Psoas muscle (tissue), 8 donors: ENCODE measurements around the gene CDKN1A. TPM values are rescaled to one million over a fixed set of nuclear protein-coding genes. Genes with fewer than 3 reads are reported as not detected.

Experiments
- ATAC-seq, 4 donors: fragments of 200-7000 bp; cut with Tn5 transposase; one replicate each; pipeline ENCODE4 v1.9.1; 2020; ENCODE audit warnings: moderate library complexity in 3 of 4, mild to moderate bottlenecking in 2 of 4
- DNase-seq, 2 donors: peaks; one replicate each; pipeline ENCODE4 v3.0.0-alpha.2; 2020
- H3K27ac ChIP-seq: fragments of 200-600 bp; one replicate; pipeline ENCODE4 v1.8.0; 2022
- H3K27me3 ChIP-seq, 3 donors: fragments of 200-600 bp in 1 of 3; one replicate each; pipeline versions ENCODE4 v1.6.1 to v1.8.0; 2013 to 2022; ENCODE audit warnings: low read length in 2 of 3, mild to moderate bottlenecking in 2 of 3, moderate library complexity in 1 of 3; ENCODE audit not compliant: insufficient read depth in 3 of 3
- H3K36me3 ChIP-seq, 2 donors: fragments of 200-600 bp in 1 of 2; one replicate each; pipeline versions ENCODE4 v1.6.1 to v1.8.0; 2013 to 2022; ENCODE audit warnings: low read depth in 1 of 2, mild to moderate bottlenecking in 1 of 2, moderate library complexity in 1 of 2; ENCODE audit not compliant: insufficient read depth in 1 of 2
- H3K4me1 ChIP-seq: fragments of 200-600 bp; one replicate; pipeline ENCODE4 v1.8.0; 2022
- H3K4me3 ChIP-seq: fragments of 200-600 bp; one replicate; pipeline ENCODE4 v1.8.0; 2022; ENCODE audit warnings: mild to moderate bottlenecking
- H3K9me3 ChIP-seq: fragments of 200-600 bp; one replicate; pipeline ENCODE4 v1.8.0; 2022
- WGBS, 3 donors: extraction: QIAGEN DNeasy Blood & Tissue Kit; methylation state at CpG; one replicate each; pipeline versions ENCODE4 v1.1.6 to v1.1.7; 2013; 5-methylcytosine and 5-hydroxymethylcytosine counted together
- intact Hi-C, 2 donors: fragments of 100-400 bp; cut with DNase I; formaldehyde crosslinking; loops; one replicate each; pipeline versions ENCODE4 v1.11.0 to v1.14.2; 2022
- polyA plus RNA-seq, 3 donors: library from polyadenylated mRNA; stranded (reverse); fragments of 200-250 nt; gene quantifications; one replicate each; pipeline ENCODE4 v1.2.3, GENCODE V29; 2013
- total RNA-seq, 4 donors: library from RNA; stranded (reverse); fragmentation: NEBNext Ultra II Directional in 2 of 4; extraction: Animal tissue kit (Norgen Biotek cat#: 25700) in 2 of 4; gene quantifications; one replicate each; pipeline versions ENCODE4 v1.2.1 to v1.2.4, GENCODE V29; 2021 to 2023
- TF ChIP-seq, protein P1 (sequence below): fragments of 200-600 bp; IDR thresholded peaks from one replicate; pipeline ENCODE4 v1.8.0; 2022; ENCODE audit warnings: antibody characterized with exemption
- donor health status: healthy with polysubstance abuse.
- donor health status: DM: no; HTN: no; CAD: no; lungs with moderate emphysema.
- donor health status: Bipolar disorder and iron deficiency.
- donor health status: healthy.
- donor health status: DM: yes; HTN: yes; CAD: no.
- donor health status: DM: no; HTN: no; CAD: no.
- donor health status: DM: no; HTN: no; CAD: no.
- donor health status: DM: yes; HTN: yes; CAD: no.

Gene CDKN1A
- total and polyA plus RNA-seq, 7 donors = 39.2 to 666 (median 159) TPM

DNA sequence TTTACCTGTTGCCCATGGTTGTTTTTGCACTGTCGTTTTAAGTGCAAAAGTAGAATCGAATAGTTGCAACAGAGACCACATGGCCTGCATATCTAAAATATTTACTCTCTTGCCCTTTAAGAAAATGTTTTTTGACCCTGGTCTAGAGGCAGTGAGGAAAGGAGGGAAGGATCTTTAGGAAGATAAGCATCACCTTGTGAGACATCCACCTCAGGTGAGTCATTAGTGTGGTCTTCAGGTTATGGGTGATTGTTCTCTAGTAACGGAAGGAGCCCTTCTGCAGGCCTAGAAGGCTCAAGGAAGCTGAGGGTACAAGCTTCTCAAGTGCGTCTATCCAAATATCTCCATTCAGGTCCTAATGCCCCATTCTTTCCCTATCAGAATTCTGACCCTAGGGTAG, 12.5 kb downstream of the CDKN1A start:
- no peaks in the 10 kb centered on the region for H3K9me3 ChIP-seq
- no peak for DNase-seq
- H3K4me1 ChIP-seq = peaks cover 14% of the 10 kb centered on the region
- H3K27me3 ChIP-seq = no peaks in the 10 kb centered on the region
- 96 to 97% (median 96%) methylated on average over 4 of the region's 4 CpGs for WGBS, 3 donors
- H3K36me3 ChIP-seq = peaks cover 0 to 16% of the 10 kb centered on the region in 2 donors
- no peak overlapping the region for H3K4me3 ChIP-seq
- intact Hi-C loops = no loop called here
- H3K27ac ChIP-seq = no peak overlapping the region
- ATAC-seq = no peak
- TF ChIP-seq, protein P1, sequence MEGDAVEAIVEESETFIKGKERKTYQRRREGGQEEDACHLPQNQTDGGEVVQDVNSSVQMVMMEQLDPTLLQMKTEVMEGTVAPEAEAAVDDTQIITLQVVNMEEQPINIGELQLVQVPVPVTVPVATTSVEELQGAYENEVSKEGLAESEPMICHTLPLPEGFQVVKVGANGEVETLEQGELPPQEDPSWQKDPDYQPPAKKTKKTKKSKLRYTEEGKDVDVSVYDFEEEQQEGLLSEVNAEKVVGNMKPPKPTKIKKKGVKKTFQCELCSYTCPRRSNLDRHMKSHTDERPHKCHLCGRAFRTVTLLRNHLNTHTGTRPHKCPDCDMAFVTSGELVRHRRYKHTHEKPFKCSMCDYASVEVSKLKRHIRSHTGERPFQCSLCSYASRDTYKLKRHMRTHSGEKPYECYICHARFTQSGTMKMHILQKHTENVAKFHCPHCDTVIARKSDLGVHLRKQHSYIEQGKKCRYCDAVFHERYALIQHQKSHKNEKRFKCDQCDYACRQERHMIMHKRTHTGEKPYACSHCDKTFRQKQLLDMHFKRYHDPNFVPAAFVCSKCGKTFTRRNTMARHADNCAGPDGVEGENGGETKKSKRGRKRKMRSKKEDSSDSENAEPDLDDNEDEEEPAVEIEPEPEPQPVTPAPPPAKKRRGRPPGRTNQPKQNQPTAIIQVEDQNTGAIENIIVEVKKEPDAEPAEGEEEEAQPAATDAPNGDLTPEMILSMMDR = no peak

DNA sequence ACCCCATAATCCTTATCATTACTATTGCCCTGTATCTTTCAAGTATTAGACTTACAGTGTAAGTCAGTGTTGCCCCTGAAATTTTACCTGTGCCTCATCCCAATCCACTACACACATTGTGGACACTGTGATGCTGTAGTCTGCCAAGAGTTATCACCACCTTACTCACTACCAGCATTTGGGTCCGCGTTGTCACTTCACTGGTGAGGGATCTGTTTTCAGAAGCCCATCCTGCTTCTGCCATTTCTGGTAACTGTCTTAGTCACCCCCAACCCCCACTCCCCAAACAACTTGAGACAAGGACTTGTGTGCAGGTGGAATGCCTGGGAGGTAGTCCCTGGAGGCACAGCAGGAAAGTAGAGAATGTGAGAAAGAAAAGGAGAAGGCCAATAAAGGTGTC, 13.1 kb downstream of the CDKN1A start:
- intact Hi-C loops = no loop called here
- DNase-seq (no peak), ATAC-seq (no peak)
- Histone ChIP-seq H3K4me3 (no peak overlapping the region), H3K27me3 (no peaks in the 10 kb centered on the region), H3K36me3 (peaks cover 0 to 10% of the 10 kb centered on the region in 2 donors), H3K4me1 (peaks cover 14% of the 10 kb centered on the region), H3K27ac (no peak overlapping the region), H3K9me3 (no peaks in the 10 kb centered on the region)
- 95 to 97% (median 95%) methylated on average over 2 of the region's 2 CpGs for WGBS, 3 donors
- TF ChIP-seq, protein P1 = no peak

DNA sequence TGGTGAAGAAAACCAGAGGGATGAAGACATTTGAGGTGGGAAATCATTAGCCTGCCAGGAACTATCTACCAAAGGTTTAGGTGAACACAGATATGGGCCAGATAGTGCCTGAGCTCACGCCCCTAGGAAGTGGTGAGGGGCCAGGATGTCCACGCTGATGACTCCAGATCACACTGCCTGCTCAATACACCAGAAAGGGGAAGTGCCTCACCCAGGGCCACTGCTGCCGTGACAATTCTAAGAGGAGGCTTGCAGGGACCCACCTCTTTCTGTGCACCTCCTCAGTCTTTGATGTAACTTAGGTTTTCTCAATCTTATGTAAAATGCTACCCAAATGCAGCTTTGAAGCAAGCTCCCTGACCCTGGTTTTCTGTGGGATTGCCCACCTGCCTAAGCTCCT, 13.7 kb downstream of the CDKN1A start:
- WGBS, 3 donors = 81 to 87% (median 81%) methylated on average over 3 of the region's 3 CpGs
- intact Hi-C loops = no loop called here
- peaks cover 1% of the 10 kb centered on the region for H3K9me3 ChIP-seq
- TF ChIP-seq, protein P1 = no peak
- H3K27me3 ChIP-seq = no peaks in the 10 kb centered on the region
- H3K27ac ChIP-seq = no peak overlapping the region
- peaks cover 14% of the 10 kb centered on the region for H3K4me1 ChIP-seq
- no peak for ATAC-seq
- DNase-seq = peak in 1 of 2 donors; percentile 53
- no peak overlapping the region for H3K4me3 ChIP-seq
- peaks cover 0 to 4% of the 10 kb centered on the region in 2 donors for H3K36me3 ChIP-seq

- no peak overlapping the region for H3K4me3 ChIP-seq
- no peak overlapping the region for H3K27ac ChIP-seq
- peaks cover 14% of the 10 kb centered on the region for H3K4me1 ChIP-seq
- TF ChIP-seq, protein P1 = no peak
- ATAC-seq (peak in 3 of 4 donors; percentile 61 to 84 (median 65)), DNase-seq (peak; percentile 39 to 77)
- intact Hi-C loops = no loop called here
- H3K27me3 ChIP-seq = no peaks in the 10 kb centered on the region
- H3K36me3 ChIP-seq = no peaks in the 10 kb centered on the region
- 50 to 53% (median 51%) methylated on average over 27 of the region's 27 CpGs for WGBS, 3 donors
- H3K9me3 ChIP-seq = peaks cover 4% of the 10 kb centered on the region
Measured at GRCh38 chr6:36692861-36693702, 14.6 kb downstream of the CDKN1A start.
